ENCODE measurements around the gene LONP2. TPM values are rescaled to one million over a fixed set of nuclear protein-coding genes. Genes with fewer than 3 reads are reported as not detected.

The LONP2 gene
- total RNA-seq, 1 donor from 2014 or later: 30.6 TPM

- DNase-seq (ENCODE audit: low spot score): no peak
- Histone ChIP-seq H3K4me2 (no peak overlapping the region), H3K27me3 (no peaks in the 10 kb centered on the region), H3K4me1 (no peaks in the 10 kb centered on the region), H2AFZ (replicated peaks) (no peak overlapping the region), H3K36me3 (no peaks in the 10 kb centered on the region), H3K79me2 (ENCODE audit: low read depth) (no peaks in the 10 kb centered on the region), H3F3A (ENCODE audit: low read depth) (no peaks in the 10 kb centered on the region), H3K27ac (no peak overlapping the region), H3K9ac (no peak overlapping the region), H3K4me3 (no peak overlapping the region), H3K9me3 (ENCODE audit: low read depth) (no peaks in the 10 kb centered on the region), H4K20me1 (ENCODE audit: low read depth) (peaks cover 2% of the 10 kb centered on the region)
- Mint-ChIP-seq H3K27ac (no peak overlapping the region), H3K4me3 (no peak overlapping the region), H3K9me3 (no peaks in the 10 kb centered on the region), H3K27me3 (ENCODE audit: insufficient read depth, low read depth) (no peaks in the 10 kb centered on the region), H3K4me1 (no peaks in the 10 kb centered on the region), H3K36me3 (peaks cover 2% of the 10 kb centered on the region)
- TF ChIP-seq EZH2phosphoT487 (IDR thresholded peaks at IDR 0.05) (no peak), EZH2 (IDR thresholded peaks at IDR 0.05) (no peak), CTCF (IDR thresholded peaks at IDR 0.05) (no peak)
Observed at GRCh38 chr16:48274476-48274875, 30.4 kb downstream of the LONP2 start.

- peaks cover 2% of the 10 kb centered on the region for H4K20me1 ChIP-seq (ENCODE audit: low read depth)
- no peak overlapping the region for H3K4me3 ChIP-seq
- peaks cover 2% of the 10 kb centered on the region for H3K36me3 Mint-ChIP-seq
- no peaks in the 10 kb centered on the region for H3K9me3 Mint-ChIP-seq
- H3K4me2 ChIP-seq: no peak overlapping the region
- no peak overlapping the region for H2AFZ ChIP-seq (replicated peaks)
- H3K36me3 ChIP-seq: no peaks in the 10 kb centered on the region
- DNase-seq (ENCODE audit: low spot score): no peak
- H3K9me3 ChIP-seq (ENCODE audit: low read depth): no peaks in the 10 kb centered on the region
- H3K27ac Mint-ChIP-seq: no peak overlapping the region
- no peaks in the 10 kb centered on the region for H3K27me3 Mint-ChIP-seq (ENCODE audit: insufficient read depth, low read depth)
- H3K79me2 ChIP-seq (ENCODE audit: low read depth): no peaks in the 10 kb centered on the region
- no peak overlapping the region for H3K9ac ChIP-seq
- no peaks in the 10 kb centered on the region for H3K4me1 ChIP-seq
- TF ChIP-seq EZH2 (IDR thresholded peaks at IDR 0.05) (no peak), CTCF (IDR thresholded peaks at IDR 0.05) (no peak), EZH2phosphoT487 (IDR thresholded peaks at IDR 0.05) (no peak)
- H3K4me1 Mint-ChIP-seq: no peaks in the 10 kb centered on the region
- H3K27ac ChIP-seq: no peak overlapping the region
- no peak overlapping the region for H3K4me3 Mint-ChIP-seq
- no peaks in the 10 kb centered on the region for H3K27me3 ChIP-seq
- no peaks in the 10 kb centered on the region for H3F3A ChIP-seq (ENCODE audit: low read depth)
Observed at GRCh38 chr16:48276102-48276501, 32.0 kb downstream of the LONP2 start.

- H3K4me2 ChIP-seq: no peak overlapping the region
- H3K9me3 Mint-ChIP-seq: no peaks in the 10 kb centered on the region
- no peak overlapping the region for H3K27ac Mint-ChIP-seq
Observed at GRCh38 chr16:48277158-48277557, 33.1 kb downstream of the LONP2 start.

More at GRCh38 chr16:48277158-48277557, 33.1 kb downstream of the LONP2 start:
- H3K36me3 Mint-ChIP-seq: no peaks in the 10 kb centered on the region
- H3K9me3 ChIP-seq (ENCODE audit: low read depth): no peaks in the 10 kb centered on the region
- no peaks in the 10 kb centered on the region for H3K27me3 ChIP-seq
- H3K9ac ChIP-seq: no peak overlapping the region
- H3K4me3 Mint-ChIP-seq: no peak overlapping the region
- H3K27me3 Mint-ChIP-seq (ENCODE audit: insufficient read depth, low read depth): no peaks in the 10 kb centered on the region
- no peak for TF ChIP-seq CTCF (IDR thresholded peaks at IDR 0.05)
- TF ChIP-seq EZH2 (IDR thresholded peaks at IDR 0.05): no peak
- TF ChIP-seq EZH2phosphoT487 (IDR thresholded peaks at IDR 0.05): no peak
- no peak for DNase-seq (ENCODE audit: low spot score)
- H3K4me1 ChIP-seq: no peaks in the 10 kb centered on the region
- H3K36me3 ChIP-seq: peaks cover 4% of the 10 kb centered on the region
- no peak overlapping the region for H2AFZ ChIP-seq (replicated peaks)
- H3K4me3 ChIP-seq: no peak overlapping the region
- no peak overlapping the region for H3K27ac ChIP-seq
- H3K4me1 Mint-ChIP-seq: no peaks in the 10 kb centered on the region
- H4K20me1 ChIP-seq (ENCODE audit: low read depth): peaks cover 2% of the 10 kb centered on the region
- no peaks in the 10 kb centered on the region for H3K79me2 ChIP-seq (ENCODE audit: low read depth)
- no peaks in the 10 kb centered on the region for H3F3A ChIP-seq (ENCODE audit: low read depth)

Data from neural progenitor cell (in vitro differentiated cells).